SK-N-MC (cell line): ENCODE measurements around the gene GANC.

Source experiments
- EZH2 ChIP-seq: fragments of 200-600 bp; sonication (generic); IDR thresholded peaks from one replicate; pipeline ENCODE4 v1.6.1; 2017; ENCODE audit warnings: antibody characterized with exemption
- POLR2AphosphoS5 ChIP-seq: IDR thresholded peaks from 2 replicates; pipeline ENCODE4 v1.6.1; 2012; ENCODE audit warnings: mild to moderate bottlenecking, low read depth, low read length, borderline replicate concordance

DNA sequence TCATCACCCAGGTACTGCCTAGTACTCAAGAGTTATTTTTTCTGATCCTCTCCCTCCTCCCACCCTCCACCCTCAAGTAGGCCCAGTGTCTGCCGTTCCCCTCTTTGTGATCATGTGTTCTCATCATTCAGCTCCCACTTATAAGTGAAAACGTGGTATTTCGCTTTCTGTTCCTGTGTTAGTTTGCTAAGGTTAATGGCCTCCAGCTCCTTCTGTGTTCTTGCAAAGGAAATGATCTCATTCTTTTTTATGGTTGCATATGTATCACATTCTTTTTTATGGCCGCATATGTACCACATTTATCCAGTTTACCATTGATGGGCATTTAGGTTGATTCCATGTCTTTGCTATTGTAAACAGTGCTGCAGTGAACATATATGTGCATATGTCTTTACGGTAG lies 8.2 kb upstream of the GANC start:
- no peak for TF ChIP-seq POLR2AphosphoS5
- no peak for TF ChIP-seq EZH2
